Bronchial epithelial cell (primary cell): ENCODE measurements around the gene FAM184A. TPM values are rescaled to one million over a fixed set of nuclear protein-coding genes. Genes with fewer than 3 reads are reported as not detected.

Experiments
- DNase-seq: peaks from one replicate; pipeline ENCODE4 v3.0.0-alpha.2; 2010; ENCODE audit warnings: low read depth
- FAIRE-seq: peaks from 2 replicates; lab custom pipeline; 2011; peaks lifted over from hg19 to GRCh38; lab: Jason Lieb, UNC
- H3K27me3 ChIP-seq: 2 replicates; pipeline ENCODE4 v1.5.1; 2011; ENCODE audit warnings: low read length; ENCODE audit not compliant: control insufficient read depth, insufficient read depth
- H3K36me3 ChIP-seq: 2 replicates; pipeline ENCODE4 v1.5.1; 2011; ENCODE audit warnings: low read length; ENCODE audit not compliant: control insufficient read depth, insufficient read depth
- H3K4me3 ChIP-seq: 2 replicates; pipeline ENCODE4 v1.5.1; 2011; ENCODE audit warnings: mild to moderate bottlenecking, low read depth, low read length, control low read depth
- CTCF ChIP-seq: IDR thresholded peaks from 2 replicates; pipeline ENCODE4 v1.5.1; 2011; ENCODE audit warnings: mild to moderate bottlenecking, moderate library complexity, low read length, control low read depth, inconsistent platforms; ENCODE audit not compliant: insufficient read depth, severe bottlenecking
- total RNA-seq: library from RNA; depleted of rRNA; stranded (reverse); fragments of >200 nt; gene quantifications from 2 replicates; pipeline ENCODE4 v1.2.1, GENCODE V29; 2014

The FAM184A gene
- total RNA-seq, 1 donor from 2014 or later = under 0.01 TPM

GRCh38 chr6:118913161-118913560 lies 165.3 kb downstream of the FAM184A start:
- Histone ChIP-seq H3K36me3 (peaks cover 2% of the 10 kb centered on the region), H3K4me3 (no peak overlapping the region), H3K27me3 (no peaks in the 10 kb centered on the region)
- TF ChIP-seq CTCF = no peak
- DNase-seq (no peak), FAIRE-seq (no peak)

DNA sequence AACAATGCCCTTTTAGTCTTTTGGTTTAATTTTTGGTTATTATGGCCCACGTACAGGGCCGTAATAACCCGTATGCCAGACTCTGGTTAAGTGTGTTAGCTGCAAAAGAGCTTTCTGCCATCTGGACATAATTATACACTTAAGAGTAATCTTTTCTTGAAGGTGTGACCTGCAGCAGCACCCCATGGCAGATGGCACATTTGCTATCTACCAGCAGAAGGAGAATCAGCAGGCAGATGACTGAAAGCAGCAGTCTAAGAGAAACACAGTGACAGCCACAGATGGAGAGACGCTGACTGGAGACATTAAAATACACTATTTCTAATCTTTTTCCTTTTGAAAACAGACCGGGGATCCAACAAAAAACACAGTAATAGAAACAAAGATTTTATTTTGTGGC lies 165.8 kb downstream of the FAM184A start:
- DNase-seq = no peak
- Histone ChIP-seq H3K4me3 (no peak overlapping the region), H3K27me3 (no peaks in the 10 kb centered on the region), H3K36me3 (peaks cover 2% of the 10 kb centered on the region)
- no peak for FAIRE-seq
- TF ChIP-seq CTCF = no peak

Other genes starting within 250 kb of the FAM184A start
- 13.4 and 17.9 TPM in 2 replicates for gene ASF1A, start 184.5 kb downstream of the FAM184A start, total RNA-seq
- 9.7 and 12.8 TPM in 2 replicates for gene MCM9, start 143.5 kb downstream of the FAM184A start, total RNA-seq